ENCODE results near the gene ERBB4.

ERBB4 gene

DNA sequence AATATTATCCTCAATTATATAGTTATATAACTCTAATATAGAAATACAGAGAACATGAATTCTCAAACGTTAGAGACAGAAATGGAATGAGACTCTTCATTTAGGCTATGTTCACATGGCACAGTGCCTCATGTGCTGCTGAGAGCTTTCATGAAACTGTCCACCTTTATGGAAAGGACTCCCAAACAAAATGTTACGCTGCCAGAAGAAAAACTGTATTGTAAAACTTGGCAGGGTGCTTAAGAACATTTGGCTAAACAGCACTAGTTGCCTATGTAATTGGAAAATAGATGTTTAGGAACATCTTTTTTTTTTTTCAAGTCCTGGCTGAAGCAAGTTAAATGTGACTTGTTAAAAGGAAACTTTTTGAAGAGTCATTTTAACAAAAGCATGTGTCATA, 396.0 kb downstream of the ERBB4 start:
- Histone ChIP-seq H3K4me3 (no peak overlapping the region), H3K27ac (no peak overlapping the region)
- DNase-seq (ENCODE audit: low spot score) = no peak
- TF ChIP-seq, protein P1, sequence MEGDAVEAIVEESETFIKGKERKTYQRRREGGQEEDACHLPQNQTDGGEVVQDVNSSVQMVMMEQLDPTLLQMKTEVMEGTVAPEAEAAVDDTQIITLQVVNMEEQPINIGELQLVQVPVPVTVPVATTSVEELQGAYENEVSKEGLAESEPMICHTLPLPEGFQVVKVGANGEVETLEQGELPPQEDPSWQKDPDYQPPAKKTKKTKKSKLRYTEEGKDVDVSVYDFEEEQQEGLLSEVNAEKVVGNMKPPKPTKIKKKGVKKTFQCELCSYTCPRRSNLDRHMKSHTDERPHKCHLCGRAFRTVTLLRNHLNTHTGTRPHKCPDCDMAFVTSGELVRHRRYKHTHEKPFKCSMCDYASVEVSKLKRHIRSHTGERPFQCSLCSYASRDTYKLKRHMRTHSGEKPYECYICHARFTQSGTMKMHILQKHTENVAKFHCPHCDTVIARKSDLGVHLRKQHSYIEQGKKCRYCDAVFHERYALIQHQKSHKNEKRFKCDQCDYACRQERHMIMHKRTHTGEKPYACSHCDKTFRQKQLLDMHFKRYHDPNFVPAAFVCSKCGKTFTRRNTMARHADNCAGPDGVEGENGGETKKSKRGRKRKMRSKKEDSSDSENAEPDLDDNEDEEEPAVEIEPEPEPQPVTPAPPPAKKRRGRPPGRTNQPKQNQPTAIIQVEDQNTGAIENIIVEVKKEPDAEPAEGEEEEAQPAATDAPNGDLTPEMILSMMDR (IDR thresholded peaks at IDR 0.05) = no peak

DNA sequence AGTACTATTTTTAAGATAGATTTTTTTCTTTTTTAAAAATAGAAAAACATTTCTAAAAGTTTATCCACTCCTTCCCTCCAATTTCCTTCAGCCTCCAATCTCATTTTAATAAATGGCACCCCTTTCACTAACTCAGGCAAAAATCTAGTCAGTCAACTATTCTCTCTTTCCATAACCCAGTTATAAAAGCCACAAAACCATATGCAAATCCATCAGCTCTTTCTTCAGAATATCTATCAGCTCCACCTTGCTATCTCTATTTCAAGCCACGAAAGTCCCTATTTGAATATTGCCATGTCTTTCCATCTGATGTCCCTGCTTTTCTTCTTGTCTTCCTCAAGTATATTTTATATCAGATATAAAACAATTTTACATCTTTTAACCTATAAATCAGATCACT, 397.1 kb downstream of the ERBB4 start:
- Histone ChIP-seq H3K27ac (no peak overlapping the region), H3K4me3 (no peak overlapping the region)
- DNase-seq (ENCODE audit: low spot score) = no peak
- TF ChIP-seq, protein P1 (IDR thresholded peaks at IDR 0.05) = no peak

DNA sequence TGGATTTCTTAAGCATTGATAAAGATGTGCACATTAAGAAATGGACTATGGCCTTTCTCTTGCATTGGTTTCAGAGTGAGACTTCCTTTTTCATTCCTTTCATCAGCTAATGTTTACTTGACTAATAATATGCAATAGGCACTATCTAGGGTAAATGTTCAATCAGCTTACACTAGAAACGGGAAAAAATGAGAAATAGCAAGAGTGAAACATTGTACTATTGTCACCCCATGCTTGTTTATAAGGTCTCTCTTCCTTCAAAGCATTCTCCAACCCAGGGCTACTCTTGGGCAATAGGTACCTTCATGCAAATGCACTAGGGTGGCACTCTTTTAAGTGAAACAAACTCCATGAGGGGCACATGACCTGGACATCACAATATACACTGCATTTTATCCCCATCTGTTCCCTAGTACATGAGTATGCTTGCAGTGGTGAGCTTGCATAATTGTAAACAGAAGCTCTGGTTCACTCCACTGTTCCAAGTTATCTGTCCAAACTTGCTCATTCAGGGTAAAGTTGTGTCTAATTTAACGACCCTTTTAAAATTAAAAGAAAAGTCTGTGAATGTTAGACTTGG, 402.3 kb downstream of the ERBB4 start:
- no peak overlapping the region for H3K4me3 ChIP-seq
- H3K27ac ChIP-seq = no peak overlapping the region
- TF ChIP-seq, protein P1 (IDR thresholded peaks at IDR 0.05) = no peak
- DNase-seq (ENCODE audit: low spot score) = no peak

DNA sequence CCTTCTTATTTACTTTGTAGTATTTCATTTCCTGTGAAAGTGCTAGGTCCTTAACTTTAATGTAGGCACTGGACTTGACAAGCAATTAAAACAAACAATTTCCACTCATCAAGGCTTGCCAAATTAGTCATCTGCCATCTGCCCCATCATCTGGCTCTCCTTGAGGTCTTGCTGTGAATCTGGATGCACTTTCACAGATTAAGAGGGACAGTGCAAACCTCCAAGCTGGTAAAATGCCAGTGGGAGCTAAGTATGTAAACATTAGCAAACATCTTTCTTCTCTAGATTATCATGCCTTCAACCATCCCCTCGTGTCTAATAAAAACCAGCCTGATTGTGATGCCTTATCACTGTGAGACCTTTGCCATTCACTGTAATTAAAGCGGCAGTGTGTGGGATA, 402.9 kb downstream of the ERBB4 start:
- H3K27ac ChIP-seq = no peak overlapping the region
- TF ChIP-seq, protein P1 (IDR thresholded peaks at IDR 0.05) = no peak
- DNase-seq (ENCODE audit: low spot score) = no peak
- no peak overlapping the region for H3K4me3 ChIP-seq

DNA sequence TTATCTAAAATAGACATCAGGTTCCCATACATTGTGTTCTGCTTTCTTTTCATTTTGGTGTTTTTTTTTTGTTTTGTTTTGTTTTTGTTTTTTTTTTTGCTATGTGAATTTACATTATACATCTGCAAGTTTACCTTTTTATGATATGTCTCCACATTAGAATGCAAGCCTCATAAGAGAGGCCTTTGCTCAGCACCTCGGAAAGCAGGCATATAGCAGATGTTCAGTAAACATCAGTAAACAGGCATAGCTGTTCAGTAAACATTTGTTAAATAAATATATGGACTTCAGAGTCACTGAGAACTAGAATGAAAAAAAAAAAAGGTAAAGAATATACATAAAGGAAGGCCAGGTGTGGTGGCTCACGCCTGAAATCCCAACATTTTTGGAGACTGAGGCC, 405.3 kb downstream of the ERBB4 start:
- TF ChIP-seq, protein P1 (IDR thresholded peaks at IDR 0.05) = no peak
- H3K4me3 ChIP-seq = no peak overlapping the region
- DNase-seq (ENCODE audit: low spot score) = no peak
- no peak overlapping the region for H3K27ac ChIP-seq

DNA sequence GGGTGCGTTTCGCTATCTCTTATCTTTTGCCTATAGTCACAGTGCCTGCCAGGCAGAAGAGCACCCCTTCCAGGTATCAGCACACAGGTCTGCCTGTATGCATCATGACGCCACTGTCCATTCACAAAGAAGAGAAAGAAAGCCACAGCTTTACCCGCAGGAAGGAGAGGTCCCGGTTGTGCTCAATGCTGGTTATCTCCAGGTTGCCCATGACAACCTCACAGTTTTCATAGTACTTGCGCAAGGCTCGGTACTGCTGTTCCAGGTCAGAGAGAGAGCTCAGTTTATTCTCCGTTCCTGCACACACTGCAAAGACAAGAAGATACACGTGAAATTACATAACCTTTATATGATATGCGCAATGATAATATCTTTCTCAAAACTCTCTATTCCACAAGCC, 414.0 kb downstream of the ERBB4 start:
- TF ChIP-seq, protein P1 (IDR thresholded peaks at IDR 0.05) = no peak
- H3K27ac ChIP-seq = no peak overlapping the region
- H3K4me3 ChIP-seq = no peak overlapping the region
- DNase-seq (ENCODE audit: low spot score) = no peak

DNA sequence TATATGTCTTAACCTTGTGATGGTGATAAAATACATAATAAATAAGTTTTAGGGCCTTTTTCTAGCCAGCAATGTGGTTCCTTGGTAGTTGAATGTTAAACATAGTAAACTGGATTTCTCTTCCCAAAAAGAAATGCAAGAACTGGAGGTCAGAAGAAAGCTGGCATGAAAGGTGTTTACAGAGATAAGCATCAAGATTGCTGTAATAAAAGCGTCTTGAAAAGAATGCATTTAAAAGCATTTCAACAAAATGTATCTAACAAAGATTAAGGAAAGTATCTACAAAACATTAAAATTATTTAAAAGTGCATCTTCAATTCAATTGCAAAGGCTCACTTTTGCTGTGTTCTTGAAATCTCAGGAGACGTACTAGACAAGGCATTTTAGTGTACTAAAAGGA, 419.0 kb downstream of the ERBB4 start:
- Histone ChIP-seq H3K27ac (no peak overlapping the region), H3K4me3 (no peak overlapping the region)
- TF ChIP-seq, protein P1 (IDR thresholded peaks at IDR 0.05) = no peak
- DNase-seq (ENCODE audit: low spot score) = no peak
